Measurements from ENCODE around the gene EHBP1L1. TPM values are rescaled to one million over a fixed set of nuclear protein-coding genes. Genes with fewer than 3 reads are reported as not detected.

The EHBP1L1 gene
- total RNA-seq, 2 donors from 2014 or later, result 286 to 395 TPM

- no peaks in the 10 kb centered on the region for H3K9me3 ChIP-seq
- no peaks in the 10 kb centered on the region for H3K27me3 ChIP-seq (replicated peaks; ENCODE audit: insufficient read depth)
- no peak for TF ChIP-seq CTCF (IDR thresholded peaks at IDR 0.05)
- DNase-seq (ENCODE audit: low spot score) (no peak), ATAC-seq (ENCODE audit: insufficient number of reproducible peaks, low FRiP score, low read depth) (no peak)
- H3K4me3 ChIP-seq, result peak overlapping the region; percentile 93
- H3K36me3 ChIP-seq, result peaks cover 9% of the 10 kb centered on the region
- H3K4me1 ChIP-seq (ENCODE audit: control insufficient read depth in 1 of 2, low read depth in 2 of 2), result peaks cover 38 to 61% of the 10 kb centered on the region in 2 donors
- H3K27ac ChIP-seq, result peak overlapping the region; percentile 96 to 97
Measured at GRCh38 chr11:65574811-65575567, 864 bp upstream of the EHBP1L1 start.

DNA sequence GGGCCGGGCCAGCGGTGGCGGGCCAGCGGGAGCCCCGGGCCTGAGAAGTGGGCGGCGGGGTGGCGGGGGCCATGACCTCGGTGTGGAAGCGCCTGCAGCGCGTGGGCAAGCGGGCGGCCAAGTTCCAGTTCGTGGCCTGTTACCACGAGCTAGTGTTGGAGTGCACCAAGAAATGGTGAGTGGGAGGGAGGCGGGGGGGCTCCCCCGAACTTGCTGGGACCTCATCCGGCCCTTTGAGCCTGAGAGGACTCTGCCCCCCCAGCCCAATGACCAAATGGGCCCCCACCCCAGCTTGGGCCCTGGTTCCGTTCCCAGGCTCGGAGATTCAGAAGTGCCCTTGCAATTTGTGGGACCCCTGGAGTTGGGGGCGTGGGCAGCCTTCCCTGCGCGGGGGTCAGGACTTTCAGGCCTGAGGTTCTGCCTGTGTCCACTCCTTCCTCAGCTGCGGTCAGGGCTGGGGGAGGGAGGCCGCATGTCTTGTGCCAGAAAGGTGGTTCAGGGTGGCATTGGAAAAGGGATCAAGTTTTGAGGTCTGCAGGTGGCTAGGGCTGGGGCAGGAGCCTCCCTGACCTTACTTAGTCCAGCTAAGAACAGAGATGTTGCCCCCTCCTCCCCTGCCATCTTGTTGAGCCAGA lies 496 bp downstream of the EHBP1L1 start:
- Histone ChIP-seq H3K9me3 (no peaks in the 10 kb centered on the region), H3K4me1 (ENCODE audit: control insufficient read depth in 1 of 2, low read depth in 2 of 2) (peaks cover 31 to 52% of the 10 kb centered on the region in 2 donors), H3K27me3 (replicated peaks; ENCODE audit: insufficient read depth) (no peaks in the 10 kb centered on the region), H3K27ac (peak overlapping the region; percentile 96 to 97), H3K36me3 (peaks cover 23% of the 10 kb centered on the region), H3K4me3 (peak overlapping the region; percentile 93)
- TF ChIP-seq CTCF (IDR thresholded peaks at IDR 0.05), result no peak
- ATAC-seq (ENCODE audit: insufficient number of reproducible peaks, low FRiP score, low read depth) (no peak), DNase-seq (ENCODE audit: low spot score) (no peak)

GRCh38 chr11:65576867-65577755 lies 1.3 kb downstream of the EHBP1L1 start:
- no peak for TF ChIP-seq CTCF (IDR thresholded peaks at IDR 0.05)
- H3K27ac ChIP-seq, result peak overlapping the region; percentile 96 to 97
- peak; percentile 62 for DNase-seq (ENCODE audit: low spot score)

DNA sequence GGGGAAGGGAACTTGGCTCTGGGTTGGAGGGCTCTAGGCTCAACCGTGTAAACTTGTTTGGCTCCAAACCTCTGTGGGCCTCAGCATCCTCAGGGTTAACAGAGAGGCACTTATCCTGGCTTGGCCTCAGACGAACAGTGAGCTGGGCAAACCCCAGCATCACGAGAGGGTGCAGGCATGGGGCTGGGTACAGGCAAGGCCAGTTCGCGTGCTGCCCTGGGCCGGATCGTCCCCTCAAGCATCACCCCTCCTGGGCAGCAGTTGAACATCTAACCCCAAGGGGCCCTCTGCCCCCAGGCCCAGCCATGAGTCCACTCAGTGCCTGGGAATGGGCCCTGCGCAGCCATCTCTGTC lies 1.9 kb downstream of the EHBP1L1 start:
- Histone ChIP-seq H3K4me1 (ENCODE audit: control insufficient read depth in 1 of 2, low read depth in 2 of 2) (peaks cover 23 to 45% of the 10 kb centered on the region in 2 donors), H3K27ac (peak overlapping the region; percentile 96 to 97), H3K27me3 (replicated peaks; ENCODE audit: insufficient read depth) (no peaks in the 10 kb centered on the region), H3K9me3 (no peaks in the 10 kb centered on the region), H3K4me3 (peak overlapping the region; percentile 93), H3K36me3 (peaks cover 32% of the 10 kb centered on the region)
- DNase-seq (ENCODE audit: low spot score) (no peak), ATAC-seq (ENCODE audit: insufficient number of reproducible peaks, low FRiP score, low read depth) (no peak)
- TF ChIP-seq CTCF (IDR thresholded peaks at IDR 0.05), result no peak

More at GRCh38 chr11:65576867-65577755, 1.3 kb downstream of the EHBP1L1 start:
- Histone ChIP-seq H3K27me3 (replicated peaks; ENCODE audit: insufficient read depth) (no peaks in the 10 kb centered on the region), H3K4me3 (peak overlapping the region; percentile 93), H3K4me1 (ENCODE audit: control insufficient read depth in 1 of 2, low read depth in 2 of 2) (peaks cover 23 to 45% of the 10 kb centered on the region in 2 donors), H3K9me3 (no peaks in the 10 kb centered on the region), H3K36me3 (peaks cover 31% of the 10 kb centered on the region)
- ATAC-seq (ENCODE audit: insufficient number of reproducible peaks, low FRiP score, low read depth), result peak; percentile 34

GRCh38 chr11:65578134-65578533 lies 2.3 kb downstream of the EHBP1L1 start:
- no peak for TF ChIP-seq CTCF (IDR thresholded peaks at IDR 0.05)
- H3K4me1 ChIP-seq (ENCODE audit: control insufficient read depth in 1 of 2, low read depth in 2 of 2), result peaks cover 22 to 43% of the 10 kb centered on the region in 2 donors

More at GRCh38 chr11:65578134-65578533, 2.3 kb downstream of the EHBP1L1 start:
- Histone ChIP-seq H3K4me3 (peak overlapping the region; percentile 93), H3K9me3 (no peaks in the 10 kb centered on the region), H3K36me3 (peaks cover 32% of the 10 kb centered on the region), H3K27me3 (replicated peaks; ENCODE audit: insufficient read depth) (no peaks in the 10 kb centered on the region), H3K27ac (peak overlapping the region; percentile 96 to 97)
- no peak for DNase-seq (ENCODE audit: low spot score)
- ATAC-seq (ENCODE audit: insufficient number of reproducible peaks, low FRiP score, low read depth), result no peak
